GM23338 (cell line): Measurements from ENCODE around the gene MTHFD1L. TPM values are rescaled to one million over a fixed set of nuclear protein-coding genes. Genes with fewer than 3 reads are reported as not detected.
A peak's percentile ranks its signal among the peaks of the same experiment; 100 is the strongest.

ENCODE experiments used
- ATAC-seq: fragments of 200-7000 bp; cut with Tn5 transposase; 3 replicates; pipeline ENCODE4 v1.9.1; 2020
- DNase-seq: peaks from one replicate; pipeline ENCODE4 v3.0.0-alpha.2; 2015; ENCODE audit warnings: low spot score
- H2AFZ ChIP-seq: fragments of 200-600 bp; sonication (generic); 2 replicates; pipeline ENCODE4 v1.8.0; 2016; ENCODE audit warnings: antibody characterized with exemption, mild to moderate bottlenecking, moderate library complexity
- H3F3A ChIP-seq: fragments of 200-600 bp; sonication (generic); replicated peaks from 2 replicates; pipeline ENCODE4 v1.8.0; 2017; ENCODE audit warnings: antibody characterized with exemption, mixed run types, low read depth
- H3K27ac ChIP-seq: fragments of 200-600 bp; sonication (generic); 2 replicates; pipeline ENCODE4 v1.6.1; 2016; ENCODE audit warnings: low read depth
- H3K27me3 ChIP-seq: fragments of 200-600 bp; sonication (generic); 2 replicates; pipeline ENCODE4 v1.8.0; 2016; ENCODE audit warnings: mild to moderate bottlenecking, mixed run types, moderate library complexity; ENCODE audit not compliant: insufficient read depth
- H3K36me3 ChIP-seq: fragments of 200-600 bp; sonication (generic); 2 replicates; pipeline ENCODE4 v1.8.0; 2016; ENCODE audit warnings: mild to moderate bottlenecking; ENCODE audit not compliant: insufficient read depth
- H3K4me1 ChIP-seq: fragments of 200-600 bp; sonication (generic); 2 replicates; pipeline ENCODE4 v1.8.0; 2016; ENCODE audit warnings: mild to moderate bottlenecking, moderate library complexity; ENCODE audit not compliant: insufficient read depth
- H3K4me2 ChIP-seq: fragments of 200-600 bp; sonication (generic); 2 replicates; pipeline ENCODE4 v1.7.1; 2017; ENCODE audit warnings: mixed run types
- H3K4me3 ChIP-seq: fragments of 200-600 bp; sonication (generic); 2 replicates; pipeline ENCODE4 v1.6.1; 2016; ENCODE audit warnings: mixed run types
- H3K79me2 ChIP-seq: fragments of 200-600 bp; sonication (generic); replicated peaks from 2 replicates; pipeline ENCODE4 v1.8.0; 2017; ENCODE audit warnings: mild to moderate bottlenecking; ENCODE audit not compliant: insufficient read depth
- H3K9me2 ChIP-seq: fragments of 200-600 bp; sonication (generic); 2 replicates; pipeline ENCODE4 v1.8.0; 2017; ENCODE audit not compliant: insufficient read depth
- H4K20me1 ChIP-seq: fragments of 200-600 bp; sonication (generic); replicated peaks from 2 replicates; pipeline ENCODE4 v1.8.0; 2017; ENCODE audit warnings: mild to moderate bottlenecking; ENCODE audit not compliant: insufficient read depth
- H3K27ac Mint-ChIP-seq: 2 replicates; pipeline ENCODE4 v1.8.0; 2020; ENCODE audit warnings: inconsistent platforms, mild to moderate bottlenecking, moderate library complexity, mixed read lengths
- H3K27me3 Mint-ChIP-seq: 3 replicates; pipeline ENCODE4 v1.8.0; 2022; ENCODE audit warnings: low read depth, mild to moderate bottlenecking, moderate library complexity, mixed read lengths, inconsistent platforms; ENCODE audit not compliant: insufficient read depth, poor library complexity
- H3K36me3 Mint-ChIP-seq: 3 replicates; pipeline ENCODE4 v1.8.0; 2021; ENCODE audit warnings: low read depth, mild to moderate bottlenecking, inconsistent platforms, moderate library complexity, mixed read lengths
- H3K4me1 Mint-ChIP-seq: 3 replicates; pipeline ENCODE4 v1.8.0; 2020; ENCODE audit warnings: mild to moderate bottlenecking, inconsistent platforms, mixed read lengths
- H3K4me3 Mint-ChIP-seq: 3 replicates; pipeline ENCODE4 v1.8.0; 2021; ENCODE audit warnings: moderate library complexity, mild to moderate bottlenecking, inconsistent platforms, mixed read lengths
- H3K9me3 Mint-ChIP-seq: 3 replicates; pipeline ENCODE4 v1.8.0; 2020; ENCODE audit warnings: moderate library complexity, mild to moderate bottlenecking, inconsistent platforms, mixed read lengths
- CREB1 ChIP-seq: fragments of 250-450 bp; sonication (Bioruptor Pico); IDR thresholded peaks from 2 replicates; pipeline ENCODE4 v1.5.0; 2020; ENCODE audit warnings: low read depth, mild to moderate bottlenecking, moderate library complexity
- CTCF ChIP-seq, 2 experiments: fragments of 200-600 bp in 1 of 2; sonication (generic) in 1 of 2; conservative IDR thresholded peaks; 2 replicates each; pipeline versions ENCODE4 v1.5.1 to v1.6.1; 2016 to 2017; ENCODE audit warnings: antibody characterized with exemption in 2 of 2, low read depth in 2 of 2, mild to moderate bottlenecking in 2 of 2, moderate library complexity in 1 of 2
- ETS1 ChIP-seq: IDR thresholded peaks from 2 replicates; pipeline ENCODE4 v1.6.1; 2016; ENCODE audit warnings: antibody characterized with exemption
- EZH2 ChIP-seq: fragments of 200-600 bp; sonication (generic); IDR thresholded peaks from one replicate; pipeline ENCODE4 v1.8.0; 2017; ENCODE audit warnings: antibody characterized with exemption, mild to moderate bottlenecking, low read depth; ENCODE audit not compliant: unreplicated experiment
- EZH2phosphoT487 ChIP-seq: fragments of 200-600 bp; sonication (generic); IDR thresholded peaks from one replicate; pipeline ENCODE4 v1.8.1; 2018; ENCODE audit warnings: antibody characterized with exemption; ENCODE audit not compliant: unreplicated experiment
- JUNB ChIP-seq: IDR thresholded peaks from one replicate; pipeline ENCODE4 v1.6.1; 2016; ENCODE audit warnings: antibody characterized with exemption; ENCODE audit not compliant: unreplicated experiment
- NANOG ChIP-seq: IDR thresholded peaks from 2 replicates; pipeline ENCODE4 v1.6.1; 2016; ENCODE audit warnings: antibody characterized with exemption, borderline replicate concordance
- POLR2AphosphoS5 ChIP-seq: IDR thresholded peaks from 2 replicates; pipeline ENCODE4 v1.6.1; 2016; ENCODE audit warnings: antibody characterized with exemption, low read depth
- REST ChIP-seq: IDR thresholded peaks from one replicate; pipeline ENCODE4 v1.6.1; 2018; ENCODE audit warnings: antibody characterized with exemption; ENCODE audit not compliant: unreplicated experiment
- STAT1 ChIP-seq: IDR thresholded peaks from one replicate; pipeline ENCODE4 v1.6.1; 2016; ENCODE audit warnings: antibody characterized with exemption; ENCODE audit not compliant: unreplicated experiment
- ZNF114 ChIP-seq: fragments of 250-450 bp; sonication (Bioruptor Pico); IDR thresholded peaks from 2 replicates; pipeline ENCODE4 v1.5.0; 2020; ENCODE audit warnings: mild to moderate bottlenecking, moderate library complexity
- ZNF331 ChIP-seq: fragments of 250-450 bp; sonication (Bioruptor Pico); IDR thresholded peaks from 2 replicates; pipeline ENCODE4 v1.5.0; 2020; ENCODE audit warnings: low read depth, mild to moderate bottlenecking, moderate library complexity
- ZNF462 ChIP-seq: fragments of 250-450 bp; sonication (Bioruptor Pico); IDR thresholded peaks from 2 replicates; pipeline ENCODE4 v1.5.0; 2020; ENCODE audit warnings: mild to moderate bottlenecking, moderate library complexity
- polyA plus RNA-seq: library from polyadenylated mRNA; unstranded; fragments of >200 nt; fragmentation: Nextera tagmentation; extraction: Ambion mirVana; gene quantifications from 2 replicates; pipeline ENCODE4 v1.2.1, GENCODE V29; 2016
- total RNA-seq: library from RNA; depleted of rRNA; stranded (reverse); fragments of >200 nt; shearing (Covaris generic); gene quantifications from 2 replicates; pipeline ENCODE4 v1.2.3, GENCODE V29; 2014

The MTHFD1L gene
- total and polyA plus RNA-seq, 2 experiments from 2014 or later: 53.2 to 66.8 TPM

GRCh38 chr6:151147118-151147832 is 281.8 kb downstream of the MTHFD1L start:
- Histone ChIP-seq H4K20me1 (no peaks in the 10 kb centered on the region), H3F3A (no peaks in the 10 kb centered on the region; the same call in 1 of the 2 replicates), H3K4me3 (no peak overlapping the region), H2AFZ (peak overlapping the region; percentile 32; the same call in 1 of the 2 replicates), H3K27ac (no peak overlapping the region), H3K4me2 (no peak overlapping the region), H3K79me2 (no peaks in the 10 kb centered on the region), H3K36me3 (no peaks in the 10 kb centered on the region), H3K4me1 (0 out of 2 replicates have a peak, but pooled peaks cover 4% of the 10 kb centered on the region), H3K27me3 (no peaks in the 10 kb centered on the region), H3K9me2 (no peaks in the 10 kb centered on the region)
- Mint-ChIP-seq H3K27me3 (peaks cover 8% of the 10 kb centered on the region), H3K4me3 (no peak overlapping the region), H3K36me3 (peaks cover 2% of the 10 kb centered on the region; the same call in 1 of the 3 replicates), H3K4me1 (peaks cover 13% of the 10 kb centered on the region), H3K27ac (no peak overlapping the region), H3K9me3 (peaks cover 6% of the 10 kb centered on the region; the same call in 2 of the 3 replicates)
- DNase-seq (no peak), ATAC-seq (no peak)
- TF ChIP-seq EZH2: no peak
- TF ChIP-seq CTCF (conservative IDR thresholded peaks at IDR 0.05; ENCODE audit: low read depth in 2 of 2): no peak
- no peak for TF ChIP-seq REST
- no peak for TF ChIP-seq ZNF114 (CRISPR knock-in tag)
- no peak for TF ChIP-seq ZNF331 (CRISPR knock-in tag)
- TF ChIP-seq JUNB: no peak
- no peak for TF ChIP-seq EZH2phosphoT487
- no peak for TF ChIP-seq CREB1 (CRISPR knock-in tag)
- no peak for TF ChIP-seq ETS1
- no peak for TF ChIP-seq POLR2AphosphoS5
- TF ChIP-seq STAT1: no peak
- TF ChIP-seq NANOG: no peak
- TF ChIP-seq ZNF462: no peak
